ENCODE measurements around the gene LDLRAD4.

DNA sequence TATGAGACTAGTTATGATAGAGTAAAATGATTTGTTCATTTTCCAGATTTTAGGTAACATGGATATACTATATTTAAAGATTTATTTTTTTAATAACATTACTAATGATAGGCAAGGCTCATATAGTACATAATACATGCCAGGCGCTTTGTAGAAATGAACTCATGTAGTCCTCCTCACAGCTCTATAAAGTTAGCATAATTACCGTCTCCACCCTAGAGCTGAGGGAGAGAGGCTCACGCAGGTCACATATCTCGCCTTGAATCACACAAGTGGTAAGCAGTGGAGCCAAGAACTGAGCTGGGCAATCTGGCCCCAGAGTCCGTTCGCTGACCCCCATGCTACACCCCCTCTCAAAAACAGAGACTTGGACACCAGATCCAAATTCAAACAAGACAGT is 285.3 kb downstream of the LDLRAD4 start:
- TF ChIP-seq EZH2 (IDR thresholded peaks at IDR 0.05; ENCODE audit: low read length, unreplicated experiment) (no peak), EZH2phosphoT487 (IDR thresholded peaks at IDR 0.05; ENCODE audit: borderline replicate concordance, low read length) (no peak)
- TF ChIP-seq, protein P1, sequence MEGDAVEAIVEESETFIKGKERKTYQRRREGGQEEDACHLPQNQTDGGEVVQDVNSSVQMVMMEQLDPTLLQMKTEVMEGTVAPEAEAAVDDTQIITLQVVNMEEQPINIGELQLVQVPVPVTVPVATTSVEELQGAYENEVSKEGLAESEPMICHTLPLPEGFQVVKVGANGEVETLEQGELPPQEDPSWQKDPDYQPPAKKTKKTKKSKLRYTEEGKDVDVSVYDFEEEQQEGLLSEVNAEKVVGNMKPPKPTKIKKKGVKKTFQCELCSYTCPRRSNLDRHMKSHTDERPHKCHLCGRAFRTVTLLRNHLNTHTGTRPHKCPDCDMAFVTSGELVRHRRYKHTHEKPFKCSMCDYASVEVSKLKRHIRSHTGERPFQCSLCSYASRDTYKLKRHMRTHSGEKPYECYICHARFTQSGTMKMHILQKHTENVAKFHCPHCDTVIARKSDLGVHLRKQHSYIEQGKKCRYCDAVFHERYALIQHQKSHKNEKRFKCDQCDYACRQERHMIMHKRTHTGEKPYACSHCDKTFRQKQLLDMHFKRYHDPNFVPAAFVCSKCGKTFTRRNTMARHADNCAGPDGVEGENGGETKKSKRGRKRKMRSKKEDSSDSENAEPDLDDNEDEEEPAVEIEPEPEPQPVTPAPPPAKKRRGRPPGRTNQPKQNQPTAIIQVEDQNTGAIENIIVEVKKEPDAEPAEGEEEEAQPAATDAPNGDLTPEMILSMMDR (conservative IDR thresholded peaks at IDR 0.05; ENCODE audit: low read depth, low read length) = no peak
